Keratinocyte (primary cell): ENCODE results near the gene LRBA. TPM values are rescaled to one million over a fixed set of nuclear protein-coding genes. Genes with fewer than 3 reads are reported as not detected.

Experiments
- DNase-seq: peaks from one replicate; pipeline ENCODE4 v3.0.0-alpha.2; 2011; ENCODE audit warnings: low read depth, missing footprints, low spot score
- FAIRE-seq: peaks from 2 replicates; lab custom pipeline; 2011; peaks lifted over from hg19 to GRCh38; lab: Jason Lieb, UNC
- H2AFZ ChIP-seq: 2 replicates; pipeline ENCODE4 v1.6.0; 2012; ENCODE audit warnings: low read length, control low read depth, inconsistent platforms; ENCODE audit not compliant: control insufficient read depth
- H3K27ac ChIP-seq: 2 replicates; pipeline ENCODE4 v1.5.1; 2011; ENCODE audit warnings: low read length; ENCODE audit not compliant: control insufficient read depth, insufficient read depth
- H3K27me3 ChIP-seq: 3 replicates; pipeline ENCODE4 v1.6.0; 2011; ENCODE audit warnings: low read length; ENCODE audit not compliant: control insufficient read depth, insufficient read depth; ENCODE audit errors: extremely low read depth
- H3K36me3 ChIP-seq, 2 experiments: 2 replicates in 1 of 2; 3 replicates in 1 of 2; pipeline ENCODE4 v1.5.1; 2011; ENCODE audit warnings: low read length in 2 of 2, mild to moderate bottlenecking in 1 of 2; ENCODE audit not compliant: control insufficient read depth in 2 of 2, insufficient read depth in 2 of 2; ENCODE audit errors: extremely low read depth in 1 of 2
- H3K4me1 ChIP-seq: 3 replicates; pipeline ENCODE4 v1.5.1; 2011; ENCODE audit warnings: low read length; ENCODE audit not compliant: control insufficient read depth, insufficient read depth; ENCODE audit errors: extremely low read depth
- H3K4me2 ChIP-seq: 3 replicates; pipeline ENCODE4 v1.6.0; 2011; ENCODE audit warnings: low read depth, low read length; ENCODE audit not compliant: control insufficient read depth, insufficient read depth; ENCODE audit errors: extremely low read depth
- H3K4me3 ChIP-seq, 3 experiments: fragments of 200-600 bp in 1 of 3; sonication (generic) in 1 of 3; 2 replicates in 2 of 3; 3 replicates in 1 of 3; pipeline ENCODE4 v1.5.1; 2011 to 2016; ENCODE audit warnings: low read length in 3 of 3, mild to moderate bottlenecking in 3 of 3, control low read depth in 2 of 3, inconsistent platforms in 1 of 3, low read depth in 1 of 3, mixed read lengths in 1 of 3, mixed run types in 1 of 3, moderate library complexity in 1 of 3; ENCODE audit not compliant: control insufficient read depth in 2 of 3, insufficient read depth in 2 of 3; ENCODE audit errors: extremely low read depth in 1 of 3
- H3K79me2 ChIP-seq: 2 replicates; pipeline ENCODE4 v1.6.0; 2012; ENCODE audit warnings: low read length; ENCODE audit not compliant: control insufficient read depth, insufficient read depth
- H3K9ac ChIP-seq: 3 replicates; pipeline ENCODE4 v1.6.0; 2011; ENCODE audit warnings: low read length; ENCODE audit not compliant: control insufficient read depth, insufficient read depth; ENCODE audit errors: extremely low read depth
- H3K9me1 ChIP-seq: 3 replicates; pipeline ENCODE4 v1.6.0; 2011; ENCODE audit warnings: low read length; ENCODE audit not compliant: control insufficient read depth, insufficient read depth; ENCODE audit errors: extremely low read depth
- H3K9me3 ChIP-seq: 2 replicates; pipeline ENCODE4 v1.5.1; 2012; ENCODE audit warnings: low read depth, low read length; ENCODE audit not compliant: control insufficient read depth
- H4K20me1 ChIP-seq: 3 replicates; pipeline ENCODE4 v1.6.0; 2011; ENCODE audit warnings: low read length; ENCODE audit not compliant: control insufficient read depth, insufficient read depth; ENCODE audit errors: extremely low read depth
- EZH2 ChIP-seq: IDR thresholded peaks from one replicate; pipeline ENCODE4 v1.6.1; 2012; ENCODE audit warnings: inconsistent platforms, mild to moderate bottlenecking, low read length, moderate library complexity
- dilution Hi-C: fragments of 300-500 bp; cut with MboI; formaldehyde crosslinking; loops from one replicate; pipeline ENCODE4 v1.7.0; 2020; ENCODE audit warnings: low sequenced_read_pairs; ENCODE audit not compliant: extremely low pct_ligation_motif_present
- polyA plus RNA-seq, 5 experiments: library from polyadenylated mRNA; depleted of rRNA in 3 of 5; stranded (reverse) in 3 of 5; stranded (forward) in 1 of 5; unstranded in 1 of 5; fragments of >200 nt; gene quantifications; 1 replicate in 1 of 5; 2 replicates in 3 of 5; 3 replicates in 1 of 5; pipeline versions ENCODE4 v1.2.1 to v1.2.3, GENCODE V29; 2011 to 2012; ENCODE audit warnings: missing spikeins in 2 of 5, low read depth in 1 of 5, low replicate concordance in 1 of 5
- TF ChIP-seq, protein P1 (sequence below), 3 experiments: IDR thresholded peaks in 1 of 3; conservative IDR thresholded peaks in 1 of 3; optimal IDR thresholded peaks in 1 of 3; 2 replicates in 2 of 3; 3 replicates in 1 of 3; pipeline versions ENCODE3 to v1.5.1; 2011; ENCODE audit warnings: low read length in 3 of 3, mild to moderate bottlenecking in 3 of 3, moderate library complexity in 2 of 3, control low read depth in 1 of 3, inconsistent platforms in 1 of 3; ENCODE audit not compliant: insufficient read depth in 2 of 3; ENCODE audit errors: extremely low read depth in 1 of 3

Gene LRBA
- polyA plus RNA-seq, 1 donor (not counting 4 experiments of a cell fraction or from before 2014, with no cell fraction given): 35.6 TPM

GRCh38 chr4:150261571-150261970 is 753.5 kb downstream of the LRBA start:
- H3K4me1 ChIP-seq: peaks cover 24% of the 10 kb centered on the region
- no peak overlapping the region for H3K27ac ChIP-seq
- H3K79me2 ChIP-seq: no peaks in the 10 kb centered on the region
- DNase-seq (no peak), FAIRE-seq (no peak)
- no peak overlapping the region for H3K4me2 ChIP-seq
- H3K9ac ChIP-seq: no peak overlapping the region
- TF ChIP-seq, protein P1, sequence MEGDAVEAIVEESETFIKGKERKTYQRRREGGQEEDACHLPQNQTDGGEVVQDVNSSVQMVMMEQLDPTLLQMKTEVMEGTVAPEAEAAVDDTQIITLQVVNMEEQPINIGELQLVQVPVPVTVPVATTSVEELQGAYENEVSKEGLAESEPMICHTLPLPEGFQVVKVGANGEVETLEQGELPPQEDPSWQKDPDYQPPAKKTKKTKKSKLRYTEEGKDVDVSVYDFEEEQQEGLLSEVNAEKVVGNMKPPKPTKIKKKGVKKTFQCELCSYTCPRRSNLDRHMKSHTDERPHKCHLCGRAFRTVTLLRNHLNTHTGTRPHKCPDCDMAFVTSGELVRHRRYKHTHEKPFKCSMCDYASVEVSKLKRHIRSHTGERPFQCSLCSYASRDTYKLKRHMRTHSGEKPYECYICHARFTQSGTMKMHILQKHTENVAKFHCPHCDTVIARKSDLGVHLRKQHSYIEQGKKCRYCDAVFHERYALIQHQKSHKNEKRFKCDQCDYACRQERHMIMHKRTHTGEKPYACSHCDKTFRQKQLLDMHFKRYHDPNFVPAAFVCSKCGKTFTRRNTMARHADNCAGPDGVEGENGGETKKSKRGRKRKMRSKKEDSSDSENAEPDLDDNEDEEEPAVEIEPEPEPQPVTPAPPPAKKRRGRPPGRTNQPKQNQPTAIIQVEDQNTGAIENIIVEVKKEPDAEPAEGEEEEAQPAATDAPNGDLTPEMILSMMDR (optimal IDR thresholded peaks at IDR 0.05 in 1 of 3, IDR thresholded peaks at IDR 0.05 in 1 of 3, conservative IDR thresholded peaks at IDR 0.05 in 1 of 3; ENCODE audit: extremely low read depth in 1 of 3, insufficient read depth in 2 of 3, low read length in 3 of 3): no peak
- no peak for TF ChIP-seq EZH2
- no peaks in the 10 kb centered on the region for H4K20me1 ChIP-seq
- no peaks in the 10 kb centered on the region for H3K27me3 ChIP-seq
- H3K9me3 ChIP-seq: no peaks in the 10 kb centered on the region
- dilution Hi-C loops: no loop called here
- H2AFZ ChIP-seq: no peak overlapping the region
- no peaks in the 10 kb centered on the region for H3K36me3 ChIP-seq
- no peaks in the 10 kb centered on the region for H3K9me1 ChIP-seq
- no peak overlapping the region for H3K4me3 ChIP-seq

GRCh38 chr4:150259861-150260567 is 755.1 kb downstream of the LRBA start:
- dilution Hi-C loops: no loop called here
- Histone ChIP-seq H2AFZ (no peak overlapping the region), H3K36me3 (no peaks in the 10 kb centered on the region), H4K20me1 (no peaks in the 10 kb centered on the region), H3K4me2 (no peak overlapping the region), H3K4me3 (no peak overlapping the region), H3K79me2 (no peaks in the 10 kb centered on the region), H3K4me1 (peaks cover 27% of the 10 kb centered on the region), H3K27me3 (no peaks in the 10 kb centered on the region), H3K27ac (no peak overlapping the region), H3K9me1 (no peaks in the 10 kb centered on the region), H3K9me3 (no peaks in the 10 kb centered on the region), H3K9ac (no peak overlapping the region)
- no peak for DNase-seq
- FAIRE-seq: no peak
- TF ChIP-seq EZH2: no peak
- TF ChIP-seq, protein P1 (optimal IDR thresholded peaks at IDR 0.05 in 1 of 3, IDR thresholded peaks at IDR 0.05 in 1 of 3, conservative IDR thresholded peaks at IDR 0.05 in 1 of 3; ENCODE audit: extremely low read depth in 1 of 3, insufficient read depth in 2 of 3, low read length in 3 of 3): no peak
